ENCODE data around the gene SCGB3A1.

Gene SCGB3A1

GRCh38 chr5:180594311-180595045 is 3.2 kb upstream of the SCGB3A1 start:
- FAIRE-seq (no peak), DNase-seq (ENCODE audit: insufficient read length, low spot score) (no peak)
- TF ChIP-seq POLR2A (IDR thresholded peaks at IDR 0.05; ENCODE audit: low read depth, low read length), result no peak

- DNase-seq (ENCODE audit: insufficient read length, low spot score), result no peak
- FAIRE-seq, result no peak
Observed at GRCh38 chr5:180593446-180594206, 2.3 kb upstream of the SCGB3A1 start.

GRCh38 chr5:180592176-180592575 is 877 bp upstream of the SCGB3A1 start:
- no peak for TF ChIP-seq POLR2A (IDR thresholded peaks at IDR 0.05; ENCODE audit: low read depth, low read length)
- FAIRE-seq (no peak), DNase-seq (ENCODE audit: insufficient read length, low spot score) (no peak)

More at GRCh38 chr5:180593446-180594206, 2.3 kb upstream of the SCGB3A1 start:
- TF ChIP-seq POLR2A (IDR thresholded peaks at IDR 0.05; ENCODE audit: low read depth, low read length), result no peak

- DNase-seq (ENCODE audit: insufficient read length, low spot score) (no peak), FAIRE-seq (no peak)
- no peak for TF ChIP-seq POLR2A (IDR thresholded peaks at IDR 0.05; ENCODE audit: low read depth, low read length)
Observed at GRCh38 chr5:180590543-180591310, 572 bp downstream of the SCGB3A1 start.

- DNase-seq (ENCODE audit: insufficient read length, low spot score) (no peak), FAIRE-seq (no peak)
Observed at GRCh38 chr5:180589771-180590542, 1.3 kb downstream of the SCGB3A1 start.

GRCh38 chr5:180586870-180587269 is 4.4 kb downstream of the SCGB3A1 start:
- DNase-seq (ENCODE audit: insufficient read length, low spot score) (no peak), FAIRE-seq (no peak)
- TF ChIP-seq POLR2A (IDR thresholded peaks at IDR 0.05; ENCODE audit: low read depth, low read length), result no peak

More at GRCh38 chr5:180589771-180590542, 1.3 kb downstream of the SCGB3A1 start:
- no peak for TF ChIP-seq POLR2A (IDR thresholded peaks at IDR 0.05; ENCODE audit: low read depth, low read length)

GRCh38 chr5:180586204-180586603 is 5.1 kb downstream of the SCGB3A1 start:
- FAIRE-seq (no peak), DNase-seq (ENCODE audit: insufficient read length, low spot score) (no peak)
- no peak for TF ChIP-seq POLR2A (IDR thresholded peaks at IDR 0.05; ENCODE audit: low read depth, low read length)

GRCh38 chr5:180583738-180584137 is 7.6 kb downstream of the SCGB3A1 start:
- no peak for TF ChIP-seq POLR2A (IDR thresholded peaks at IDR 0.05; ENCODE audit: low read depth, low read length)
- DNase-seq (ENCODE audit: insufficient read length, low spot score) (no peak), FAIRE-seq (no peak)

GRCh38 chr5:180580681-180581080 is 10.6 kb downstream of the SCGB3A1 start:
- DNase-seq (ENCODE audit: insufficient read length, low spot score) (no peak), FAIRE-seq (no peak)
- TF ChIP-seq POLR2A (IDR thresholded peaks at IDR 0.05; ENCODE audit: low read depth, low read length), result no peak

GRCh38 chr5:180575571-180575970 is 15.7 kb downstream of the SCGB3A1 start:
- FAIRE-seq, result no peak
- DNase-seq (ENCODE audit: insufficient read length, low spot score), result no peak
- no peak for TF ChIP-seq POLR2A (IDR thresholded peaks at IDR 0.05; ENCODE audit: low read depth, low read length)

- DNase-seq (ENCODE audit: insufficient read length, low spot score) (no peak), FAIRE-seq (no peak)
- no peak for TF ChIP-seq POLR2A (IDR thresholded peaks at IDR 0.05; ENCODE audit: low read depth, low read length)
Observed at GRCh38 chr5:180568914-180569313, 22.4 kb downstream of the SCGB3A1 start.

GRCh38 chr5:180563994-180564393 is 27.3 kb downstream of the SCGB3A1 start:
- no peak for TF ChIP-seq POLR2A (IDR thresholded peaks at IDR 0.05; ENCODE audit: low read depth, low read length)
- FAIRE-seq, result no peak

GRCh38 chr5:180558232-180558631 is 33.1 kb downstream of the SCGB3A1 start:
- DNase-seq (ENCODE audit: insufficient read length, low spot score) (no peak), FAIRE-seq (no peak)
- no peak for TF ChIP-seq POLR2A (IDR thresholded peaks at IDR 0.05; ENCODE audit: low read depth, low read length)

More at GRCh38 chr5:180563994-180564393, 27.3 kb downstream of the SCGB3A1 start:
- no peak for DNase-seq (ENCODE audit: insufficient read length, low spot score)
